ENCODE data around the gene NPEPL1. TPM values are rescaled to one million over a fixed set of nuclear protein-coding genes. Genes with fewer than 3 reads are reported as not detected.
A peak's percentile ranks its signal among the peaks of the same experiment; 100 is the strongest.

NPEPL1 gene
- total and polyA plus RNA-seq, 3 experiments from 2014 or later = 6.8 to 18.6 (median 15.3) TPM

DNA sequence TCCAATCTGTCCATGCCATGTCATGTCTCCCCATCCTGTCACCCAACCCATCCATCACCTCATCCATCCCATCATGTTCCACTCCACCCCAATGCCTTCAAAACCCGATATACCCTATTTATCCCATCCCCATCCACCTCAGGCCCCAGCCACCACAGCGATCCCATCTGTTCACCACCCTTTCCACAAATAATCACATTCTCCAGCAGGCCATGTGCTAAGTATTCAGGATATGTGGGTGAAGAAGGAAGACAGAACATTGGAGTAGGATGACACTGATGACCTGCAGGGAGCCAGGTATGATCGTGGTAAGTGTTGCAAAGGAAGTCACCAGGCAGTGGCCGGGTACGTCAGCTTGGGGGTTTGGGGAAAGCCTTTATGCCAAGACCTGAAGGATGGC is 48.8 kb downstream of the NPEPL1 start:
- CTCF ChIA-PET = no interaction called here
- peaks cover 4 to 42% of the 10 kb centered on the region in 2 donors for H3K27me3 Mint-ChIP-seq
- Histone ChIP-seq H3K4me3 (ENCODE audit: low read length) (no peak overlapping the region), H3K27ac (ENCODE audit: low read depth, low read length) (no peak overlapping the region), H3K9me3 (ENCODE audit: low read length) (no peaks in the 10 kb centered on the region), H3K4me1 (ENCODE audit: insufficient read depth, low read length) (no peaks in the 10 kb centered on the region), H3K27me3 (ENCODE audit: insufficient read depth, low read length, poor library complexity, severe bottlenecking) (no peaks in the 10 kb centered on the region), H3K36me3 (ENCODE audit: insufficient read depth, low read length) (no peaks in the 10 kb centered on the region)
- POLR2A ChIA-PET = no interaction called here
- peak overlapping the region in 1 of 8 donors; percentile 27 for H3K27ac Mint-ChIP-seq
- H3K4me1 Mint-ChIP-seq = no peaks in the 10 kb centered on the region
- DNase-seq = no peak
- H3K9me3 Mint-ChIP-seq = peaks cover 0 to 6% (median 0%) of the 10 kb centered on the region in 5 donors
- H3K4me3 Mint-ChIP-seq = no peak overlapping the region
- H3K36me3 Mint-ChIP-seq = no peaks in the 10 kb centered on the region

DNA sequence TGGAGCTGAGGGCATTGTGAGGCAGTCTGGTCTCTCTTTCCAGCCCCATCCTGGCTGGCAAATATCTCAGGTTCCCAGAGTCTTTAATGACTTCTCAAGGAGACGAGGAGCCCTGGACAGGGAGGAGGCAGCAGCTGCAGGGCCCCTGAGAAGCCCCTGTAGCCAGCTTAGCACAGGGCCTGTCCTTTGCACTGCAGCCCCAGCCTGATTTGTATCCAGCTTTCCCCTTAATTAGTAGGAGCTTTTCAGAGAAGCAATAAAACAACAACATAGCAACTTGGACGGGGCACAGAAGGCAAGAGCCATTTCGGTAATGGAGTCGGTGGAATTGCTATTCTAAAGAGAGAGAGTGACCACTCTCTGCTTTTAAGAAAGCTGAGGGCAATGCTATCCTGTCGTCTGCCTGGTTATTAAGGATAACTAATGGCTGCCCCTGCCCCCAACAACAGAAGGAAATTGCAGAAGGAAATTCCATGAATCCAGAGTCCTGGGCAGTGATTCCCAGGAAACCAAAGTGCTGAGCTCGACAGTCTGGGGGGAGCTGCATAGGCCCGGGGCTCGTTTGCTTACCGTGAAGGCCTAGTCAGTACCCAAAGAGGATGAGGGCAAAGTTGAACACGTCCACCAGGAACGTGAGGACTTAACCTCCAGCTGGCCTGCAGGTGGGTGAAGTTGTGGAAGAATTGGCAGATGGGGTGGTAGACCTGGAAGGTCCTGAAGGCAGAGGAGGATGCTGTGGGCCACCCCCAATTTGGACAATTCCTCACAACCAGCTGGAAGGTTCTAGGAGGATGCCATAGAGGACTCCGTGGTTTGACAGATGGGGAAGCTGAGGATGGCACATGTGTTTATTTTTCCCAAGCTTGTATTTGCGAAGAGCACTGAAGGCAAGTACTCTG is 50.3 kb downstream of the NPEPL1 start:
- Histone ChIP-seq H3K27me3 (ENCODE audit: insufficient read depth, low read length, poor library complexity, severe bottlenecking) (no peaks in the 10 kb centered on the region), H3K4me1 (ENCODE audit: insufficient read depth, low read length) (no peaks in the 10 kb centered on the region), H3K9me3 (ENCODE audit: low read length) (no peaks in the 10 kb centered on the region), H3K36me3 (ENCODE audit: insufficient read depth, low read length) (no peaks in the 10 kb centered on the region), H3K4me3 (ENCODE audit: low read length) (no peak overlapping the region), H3K27ac (ENCODE audit: low read depth, low read length) (no peak overlapping the region)
- no peaks in the 10 kb centered on the region for H3K4me1 Mint-ChIP-seq
- no peaks in the 10 kb centered on the region for H3K36me3 Mint-ChIP-seq
- ChIA-PET POLR2A (no interaction called here), CTCF (no interaction called here)
- DNase-seq = no peak
- no peak overlapping the region for H3K4me3 Mint-ChIP-seq
- H3K27ac Mint-ChIP-seq = no peak overlapping the region
- peaks cover 4 to 50% of the 10 kb centered on the region in 2 donors for H3K27me3 Mint-ChIP-seq
- peaks cover 0 to 6% (median 0%) of the 10 kb centered on the region in 5 donors for H3K9me3 Mint-ChIP-seq

DNA sequence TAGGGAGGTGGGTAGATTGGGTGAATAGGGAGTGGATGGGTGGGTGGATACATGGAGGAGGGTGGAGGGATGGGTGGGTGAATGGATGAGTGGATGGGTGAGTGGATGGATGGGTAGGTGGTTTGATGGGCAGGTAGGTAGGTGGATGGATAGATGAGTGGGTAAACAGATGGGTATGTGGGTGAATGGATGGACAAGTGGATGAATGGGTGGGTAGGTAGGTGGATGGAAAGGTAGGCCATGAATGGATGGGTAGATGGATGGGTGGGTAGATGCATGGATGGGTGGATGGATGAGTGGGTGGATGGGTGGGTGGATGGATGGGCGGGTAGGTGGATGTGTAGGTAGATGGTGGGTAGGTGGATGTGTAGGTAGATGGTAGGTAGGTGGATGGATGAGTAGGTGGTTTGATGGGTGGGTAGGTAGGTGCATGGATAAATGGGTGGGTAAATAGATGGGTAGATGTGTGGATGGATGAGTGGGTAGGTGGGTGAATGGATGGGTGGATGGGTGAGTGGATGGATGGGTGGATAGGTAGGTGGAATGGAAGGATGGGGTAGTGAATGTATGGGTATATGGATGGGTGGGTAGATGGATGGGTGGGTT is 51.4 kb downstream of the NPEPL1 start:
- CTCF ChIA-PET = no interaction called here
- H3K27me3 Mint-ChIP-seq = peaks cover 4 to 52% of the 10 kb centered on the region in 2 donors

DNA sequence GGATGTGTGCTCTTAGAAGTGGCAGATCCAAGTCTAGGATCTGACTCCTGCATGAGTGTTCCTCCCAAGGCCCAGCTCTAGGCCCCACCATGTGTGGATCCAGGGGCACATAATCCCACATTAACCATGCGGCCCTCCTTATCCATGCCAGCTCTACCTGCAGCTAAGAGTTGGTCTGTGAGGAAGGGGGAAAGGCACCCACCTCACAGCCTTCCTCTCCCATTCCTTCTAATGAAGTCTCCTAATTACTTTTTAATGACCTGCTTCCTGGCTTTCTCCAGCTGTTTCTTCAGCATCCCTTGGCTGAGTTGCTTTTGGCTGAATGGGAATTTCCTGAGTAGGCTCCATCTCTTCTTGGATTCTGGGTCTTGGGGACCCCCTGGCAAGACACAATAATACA is 52.2 kb downstream of the NPEPL1 start:
- Mint-ChIP-seq H3K4me3 (no peak overlapping the region), H3K27ac (no peak overlapping the region), H3K36me3 (no peaks in the 10 kb centered on the region), H3K4me1 (no peaks in the 10 kb centered on the region), H3K27me3 (peaks cover 4 to 49% of the 10 kb centered on the region in 2 donors), H3K9me3 (peaks cover 0 to 3% (median 0%) of the 10 kb centered on the region in 5 donors)
- ChIA-PET CTCF (no interaction called here), POLR2A (no interaction called here)
- Histone ChIP-seq H3K36me3 (ENCODE audit: insufficient read depth, low read length) (no peaks in the 10 kb centered on the region), H3K27me3 (ENCODE audit: insufficient read depth, low read length, poor library complexity, severe bottlenecking) (no peaks in the 10 kb centered on the region), H3K4me3 (ENCODE audit: low read length) (no peak overlapping the region), H3K27ac (ENCODE audit: low read depth, low read length) (no peak overlapping the region), H3K9me3 (ENCODE audit: low read length) (no peaks in the 10 kb centered on the region), H3K4me1 (ENCODE audit: insufficient read depth, low read length) (no peaks in the 10 kb centered on the region)
- DNase-seq = no peak

More for the DNA sequence above, 51.4 kb downstream of the NPEPL1 start:
- Histone ChIP-seq H3K9me3 (ENCODE audit: low read length) (no peaks in the 10 kb centered on the region), H3K36me3 (ENCODE audit: insufficient read depth, low read length) (no peaks in the 10 kb centered on the region), H3K27me3 (ENCODE audit: insufficient read depth, low read length, poor library complexity, severe bottlenecking) (no peaks in the 10 kb centered on the region), H3K4me3 (ENCODE audit: low read length) (no peak overlapping the region), H3K27ac (ENCODE audit: low read depth, low read length) (no peak overlapping the region), H3K4me1 (ENCODE audit: insufficient read depth, low read length) (no peaks in the 10 kb centered on the region)
- no peaks in the 10 kb centered on the region for H3K36me3 Mint-ChIP-seq
- no peaks in the 10 kb centered on the region for H3K4me1 Mint-ChIP-seq
- DNase-seq = no peak
- POLR2A ChIA-PET = no interaction called here
- H3K9me3 Mint-ChIP-seq = peaks cover 0 to 6% (median 0%) of the 10 kb centered on the region in 5 donors
- H3K4me3 Mint-ChIP-seq = no peak overlapping the region
- no peak overlapping the region for H3K27ac Mint-ChIP-seq

DNA sequence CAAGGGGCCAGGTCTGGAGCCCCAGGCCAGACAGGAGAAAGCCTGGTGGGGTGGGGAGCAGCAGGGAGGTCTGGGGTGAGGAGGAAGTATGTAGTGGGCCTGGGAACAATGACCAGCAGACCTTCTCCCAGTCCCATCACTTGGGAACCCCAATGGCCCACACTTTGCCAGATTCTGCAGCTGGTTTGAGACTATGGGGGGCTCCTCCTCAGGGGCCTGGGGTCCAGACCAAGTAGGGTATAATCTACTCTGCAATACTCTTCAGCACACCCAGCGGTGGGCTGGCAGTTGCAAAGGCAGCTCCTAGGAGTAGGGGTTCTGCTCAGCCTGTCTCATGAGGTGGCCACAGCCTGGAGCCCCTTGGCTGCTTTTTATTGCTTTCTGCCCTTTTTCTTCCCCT is 52.8 kb downstream of the NPEPL1 start:
- Mint-ChIP-seq H3K9me3 (peaks cover 0 to 3% (median 0%) of the 10 kb centered on the region in 5 donors), H3K4me3 (no peak overlapping the region), H3K27ac (no peak overlapping the region), H3K27me3 (peaks cover 4 to 51% of the 10 kb centered on the region in 2 donors), H3K4me1 (no peaks in the 10 kb centered on the region), H3K36me3 (no peaks in the 10 kb centered on the region)
- H3K27me3 ChIP-seq (ENCODE audit: insufficient read depth, low read length, poor library complexity, severe bottlenecking) = no peaks in the 10 kb centered on the region
- H3K4me3 ChIP-seq (ENCODE audit: low read length) = no peak overlapping the region
- H3K9me3 ChIP-seq (ENCODE audit: low read length) = no peaks in the 10 kb centered on the region
- no peak for DNase-seq
- CTCF ChIA-PET = no interaction called here
- no peak overlapping the region for H3K27ac ChIP-seq (ENCODE audit: low read depth, low read length)
- POLR2A ChIA-PET = no interaction called here
- no peaks in the 10 kb centered on the region for H3K4me1 ChIP-seq (ENCODE audit: insufficient read depth, low read length)
- H3K36me3 ChIP-seq (ENCODE audit: insufficient read depth, low read length) = no peaks in the 10 kb centered on the region

DNA sequence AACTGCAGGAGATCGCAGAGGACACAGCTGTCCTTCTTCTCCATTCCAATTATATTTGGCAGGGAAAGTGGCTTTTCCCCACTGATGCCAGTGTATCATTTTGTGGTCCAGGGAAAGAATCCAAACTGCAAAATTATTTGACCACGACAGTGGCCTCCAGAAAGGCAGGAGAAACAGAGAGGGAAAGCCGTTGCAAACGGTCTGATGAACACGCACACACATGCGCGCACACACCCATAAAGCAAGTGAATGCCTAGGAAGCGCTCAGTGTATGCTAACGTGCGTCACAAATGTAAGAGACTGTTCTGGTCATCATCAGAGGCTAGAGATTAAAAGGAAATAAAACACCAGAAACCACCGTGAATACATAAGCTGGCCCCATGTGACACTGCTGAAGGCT is 54.0 kb downstream of the NPEPL1 start:
- CTCF ChIA-PET = no interaction called here

DNA sequence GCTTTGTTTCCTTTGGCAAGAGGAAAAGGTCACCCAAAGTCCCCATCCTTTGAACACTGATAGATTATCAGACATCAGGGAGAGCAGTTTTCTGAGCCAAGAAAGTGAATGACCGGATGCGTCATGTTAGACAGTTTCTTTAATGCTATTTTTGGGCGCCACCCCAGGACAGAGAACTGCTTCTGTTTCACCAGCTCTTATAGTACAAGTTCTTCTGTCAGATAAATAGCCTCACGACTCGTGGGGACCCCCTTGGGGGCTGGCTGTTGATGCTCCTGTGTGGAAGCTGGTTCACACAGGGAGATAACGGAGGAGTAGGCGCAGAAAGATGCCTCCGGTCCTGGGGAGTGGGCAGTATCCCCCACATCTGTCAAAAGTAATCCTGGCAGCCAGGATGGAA is 54.6 kb downstream of the NPEPL1 start:
- H3K27ac ChIP-seq (ENCODE audit: low read depth, low read length) = no peak overlapping the region
- H3K36me3 Mint-ChIP-seq = no peaks in the 10 kb centered on the region
- no peak overlapping the region for H3K27ac Mint-ChIP-seq
- H3K27me3 ChIP-seq (ENCODE audit: insufficient read depth, low read length, poor library complexity, severe bottlenecking) = no peaks in the 10 kb centered on the region
- peaks cover 7 to 58% of the 10 kb centered on the region in 2 donors for H3K27me3 Mint-ChIP-seq
- H3K4me1 Mint-ChIP-seq = no peaks in the 10 kb centered on the region
- H3K4me3 ChIP-seq (ENCODE audit: low read length) = no peak overlapping the region
- CTCF ChIA-PET = no interaction called here
- H3K4me1 ChIP-seq (ENCODE audit: insufficient read depth, low read length) = no peaks in the 10 kb centered on the region
- H3K4me3 Mint-ChIP-seq = no peak overlapping the region
- H3K36me3 ChIP-seq (ENCODE audit: insufficient read depth, low read length) = no peaks in the 10 kb centered on the region
- H3K9me3 Mint-ChIP-seq = peaks cover 0 to 3% (median 0%) of the 10 kb centered on the region in 5 donors
- DNase-seq = no peak
- H3K9me3 ChIP-seq (ENCODE audit: low read length) = no peaks in the 10 kb centered on the region
- POLR2A ChIA-PET = no interaction called here

More for the DNA sequence above, 54.0 kb downstream of the NPEPL1 start:
- Mint-ChIP-seq H3K36me3 (no peaks in the 10 kb centered on the region), H3K4me1 (no peaks in the 10 kb centered on the region), H3K27ac (no peak overlapping the region), H3K4me3 (no peak overlapping the region), H3K9me3 (peaks cover 0 to 3% (median 0%) of the 10 kb centered on the region in 5 donors), H3K27me3 (peaks cover 4 to 55% of the 10 kb centered on the region in 2 donors)
- no peak overlapping the region for H3K27ac ChIP-seq (ENCODE audit: low read depth, low read length)
- H3K9me3 ChIP-seq (ENCODE audit: low read length) = no peaks in the 10 kb centered on the region
- H3K36me3 ChIP-seq (ENCODE audit: insufficient read depth, low read length) = no peaks in the 10 kb centered on the region
- DNase-seq = no peak
- no peaks in the 10 kb centered on the region for H3K4me1 ChIP-seq (ENCODE audit: insufficient read depth, low read length)
- H3K27me3 ChIP-seq (ENCODE audit: insufficient read depth, low read length, poor library complexity, severe bottlenecking) = no peaks in the 10 kb centered on the region
- POLR2A ChIA-PET = no interaction called here
- H3K4me3 ChIP-seq (ENCODE audit: low read length) = no peak overlapping the region

DNA sequence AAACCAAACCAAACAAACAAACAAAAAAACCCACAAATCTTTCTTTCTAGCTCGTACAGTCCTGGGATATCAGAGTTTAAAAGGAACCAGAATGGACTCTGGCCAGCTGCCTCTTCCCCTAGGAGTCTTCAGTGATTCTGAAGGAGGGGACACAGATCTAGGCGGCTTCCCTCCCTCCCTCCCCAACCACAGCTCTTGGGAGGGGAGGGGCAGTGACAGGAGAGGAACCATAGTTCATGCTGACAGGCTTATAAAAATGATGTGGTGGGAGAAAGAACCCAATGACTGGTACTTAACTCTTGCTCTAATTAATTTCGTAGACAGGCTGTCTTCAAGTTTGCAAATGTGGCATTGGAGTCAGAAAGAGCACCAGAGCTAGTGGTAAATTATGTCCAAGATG is 56.0 kb downstream of the NPEPL1 start:
- Mint-ChIP-seq H3K9me3 (peaks cover 0 to 3% (median 0%) of the 10 kb centered on the region in 5 donors), H3K4me3 (no peak overlapping the region), H3K36me3 (no peaks in the 10 kb centered on the region), H3K27ac (no peak overlapping the region), H3K4me1 (no peaks in the 10 kb centered on the region), H3K27me3 (peaks cover 12 to 46% of the 10 kb centered on the region in 2 donors)
- H3K4me3 ChIP-seq (ENCODE audit: low read length) = no peak overlapping the region
- POLR2A ChIA-PET = no interaction called here
- no peaks in the 10 kb centered on the region for H3K9me3 ChIP-seq (ENCODE audit: low read length)
- H3K4me1 ChIP-seq (ENCODE audit: insufficient read depth, low read length) = no peaks in the 10 kb centered on the region
- H3K27ac ChIP-seq (ENCODE audit: low read depth, low read length) = no peak overlapping the region
- no peaks in the 10 kb centered on the region for H3K36me3 ChIP-seq (ENCODE audit: insufficient read depth, low read length)
- no peak for DNase-seq
- no peaks in the 10 kb centered on the region for H3K27me3 ChIP-seq (ENCODE audit: insufficient read depth, low read length, poor library complexity, severe bottlenecking)
- CTCF ChIA-PET = no interaction called here
